CD14-positive monocyte (primary cell): ENCODE data around the gene CCM2. TPM values are rescaled to one million over a fixed set of nuclear protein-coding genes. Genes with fewer than 3 reads are reported as not detected.

ENCODE experiments used
- DNase-seq, 3 donors: peaks; one replicate each; pipeline ENCODE4 v3.0.0-alpha.2; 2011 to 2022
- H2AFZ ChIP-seq: 2 replicates; pipeline ENCODE4 v1.6.0; 2012; ENCODE audit warnings: mild to moderate bottlenecking, low read depth, low read length, inconsistent platforms; ENCODE audit not compliant: insufficient read depth, poor library complexity, severe bottlenecking
- H3K27ac ChIP-seq, 2 donors: 1 replicate in 1 of 2; 2 replicates in 1 of 2; pipeline ENCODE4 v1.5.1; 2012 to 2013; ENCODE audit warnings: low read length in 2 of 2, control low read depth in 1 of 2, inconsistent platforms in 1 of 2, low read depth in 1 of 2, mild to moderate bottlenecking in 1 of 2
- H3K27me3 ChIP-seq, 2 donors: one replicate each; pipeline versions ENCODE4 v1.6.0 to v1.6.1; 2011 to 2013; ENCODE audit warnings: low read length in 2 of 2; ENCODE audit not compliant: control insufficient read depth in 2 of 2, insufficient read depth in 2 of 2
- H3K36me3 ChIP-seq, 2 donors: replicated peaks in 1 of 2; 1 replicate in 1 of 2; 2 replicates in 1 of 2; pipeline versions ENCODE4 v1.5.1 to v1.6.1; 2012 to 2013; ENCODE audit warnings: low read length in 2 of 2, control low read depth in 1 of 2, inconsistent platforms in 1 of 2, mild to moderate bottlenecking in 1 of 2; ENCODE audit not compliant: insufficient read depth in 2 of 2, control insufficient read depth in 1 of 2
- H3K4me1 ChIP-seq, 2 donors: 1 replicate in 1 of 2; 2 replicates in 1 of 2; pipeline versions ENCODE4 v1.5.1 to v1.6.1; 2012 to 2013; ENCODE audit warnings: low read length in 2 of 2, control low read depth in 1 of 2, inconsistent platforms in 1 of 2, mild to moderate bottlenecking in 1 of 2, moderate library complexity in 1 of 2; ENCODE audit not compliant: insufficient read depth in 2 of 2, control insufficient read depth in 1 of 2
- H3K4me2 ChIP-seq: replicated peaks from 2 replicates; pipeline ENCODE3; 2012; ENCODE audit warnings: low read length, moderate library complexity, mild to moderate bottlenecking; ENCODE audit not compliant: poor library complexity, severe bottlenecking; ENCODE audit errors: extremely low read depth
- H3K4me3 ChIP-seq, 3 experiments: fragments of 200-600 bp in 1 of 3; sonication (generic) in 1 of 3; replicated peaks in 1 of 3; 1 replicate in 2 of 3; 2 replicates in 1 of 3; pipeline ENCODE4 v1.5.1; 2011 to 2013; ENCODE audit warnings: low read length in 3 of 3, mild to moderate bottlenecking in 3 of 3, control low read depth in 2 of 3, low read depth in 2 of 3, inconsistent platforms in 1 of 3, moderate library complexity in 1 of 3
- H3K79me2 ChIP-seq: 2 replicates; pipeline ENCODE4 v1.6.0; 2012; ENCODE audit warnings: mild to moderate bottlenecking, control low read depth, inconsistent platforms, low read length, moderate library complexity; ENCODE audit not compliant: insufficient read depth
- H3K9ac ChIP-seq: 2 replicates; pipeline ENCODE4 v1.6.0; 2017; ENCODE audit warnings: low read length, mild to moderate bottlenecking; ENCODE audit not compliant: insufficient read depth, poor library complexity, severe bottlenecking
- H3K9me3 ChIP-seq, 2 donors: replicated peaks in 1 of 2; 1 replicate in 1 of 2; 2 replicates in 1 of 2; pipeline versions ENCODE4 v1.5.1 to v1.6.1; 2012 to 2013; ENCODE audit warnings: low read length in 2 of 2, control low read depth in 1 of 2; ENCODE audit not compliant: control insufficient read depth in 1 of 2, insufficient read depth in 1 of 2
- H4K20me1 ChIP-seq: 2 replicates; pipeline ENCODE4 v1.6.0; 2012; ENCODE audit warnings: mild to moderate bottlenecking, low read length, control low read depth, moderate library complexity; ENCODE audit not compliant: insufficient read depth
- H3K27ac Mint-ChIP-seq, 7 donors: one replicate each; pipeline ENCODE4 v1.8.0; 2020; ENCODE audit warnings: mild to moderate bottlenecking in 7 of 7, mixed read lengths in 7 of 7, moderate library complexity in 6 of 7, inconsistent platforms in 2 of 7
- H3K27me3 Mint-ChIP-seq, 3 donors: one replicate each; pipeline ENCODE4 v1.8.0; 2021 to 2022; ENCODE audit warnings: low read depth in 3 of 3, mild to moderate bottlenecking in 3 of 3, mixed read lengths in 3 of 3, moderate library complexity in 3 of 3, inconsistent platforms in 1 of 3
- H3K36me3 Mint-ChIP-seq, 2 donors: one replicate each; pipeline ENCODE4 v1.8.0; 2020; ENCODE audit warnings: mixed read lengths in 2 of 2, inconsistent platforms in 1 of 2, mild to moderate bottlenecking in 1 of 2
- H3K4me1 Mint-ChIP-seq: one replicate; pipeline ENCODE4 v1.8.0; 2020; ENCODE audit warnings: mild to moderate bottlenecking, mixed read lengths
- H3K4me3 Mint-ChIP-seq, 2 donors: one replicate each; pipeline ENCODE4 v1.8.0; 2020; ENCODE audit warnings: mild to moderate bottlenecking in 2 of 2, mixed read lengths in 2 of 2, moderate library complexity in 1 of 2
- H3K9me3 Mint-ChIP-seq, 7 donors: one replicate each; pipeline ENCODE4 v1.8.0; 2020 to 2022; ENCODE audit warnings: mixed read lengths in 7 of 7, mild to moderate bottlenecking in 6 of 7, moderate library complexity in 6 of 7, inconsistent platforms in 2 of 7
- CTCF ChIP-seq: fragments of 200-600 bp; IDR thresholded peaks from one replicate; pipeline ENCODE4 v1.8.0; 2022; ENCODE audit warnings: antibody characterized with exemption, mild to moderate bottlenecking
- WGBS: methylation state at CpG from one replicate; pipeline ENCODE4 v1.1.5; 2013; ENCODE audit warnings: missing lambda C conversion rate; ENCODE audit not compliant: insufficient coverage; 5-methylcytosine and 5-hydroxymethylcytosine counted together
- intact Hi-C, 2 donors: fragments of 100-400 bp; cut with micrococcal nuclease; formaldehyde crosslinking; loops; one replicate each; pipeline versions ENCODE4 v1.15.0 to v1.15.1; 2023
- polyA plus RNA-seq, 3 donors: library from polyadenylated mRNA; depleted of rRNA in 1 of 3; unstranded in 2 of 3; stranded (reverse) in 1 of 3; fragments of 300-500 nt in 2 of 3; fragments of >200 nt in 1 of 3; fragmentation: Illumina TruSeq in 2 of 3; gene quantifications; 1 replicate in 2 of 3; 2 replicates in 1 of 3; pipeline ENCODE4 v1.2.3, GENCODE V29; 2012 to 2021

Gene CCM2
- polyA plus RNA-seq, 3 donors: 38.5 to 102 (median 51.4) TPM

GRCh38 chr7:45001138-45001694 is 1.2 kb downstream of the CCM2 start:
- WGBS: 55% methylated on average over 10 of the region's 10 CpGs
- peaks cover 21 to 34% of the 10 kb centered on the region in 2 donors for H3K4me1 ChIP-seq
- peaks cover 0 to 2% (median 0%) of the 10 kb centered on the region in 7 donors for H3K9me3 Mint-ChIP-seq
- TF ChIP-seq CTCF: no peak
- no peak overlapping the region for H2AFZ ChIP-seq
- peaks cover 50% of the 10 kb centered on the region for H4K20me1 ChIP-seq
- H3K79me2 ChIP-seq: peaks cover 59% of the 10 kb centered on the region
- peak overlapping the region; percentile 95 for H3K4me2 ChIP-seq
- H3K36me3 ChIP-seq: peaks cover 0 to 11% of the 10 kb centered on the region in 2 donors
- H3K36me3 Mint-ChIP-seq: peaks cover 6 to 15% of the 10 kb centered on the region in 2 donors
- peaks cover 25% of the 10 kb centered on the region for H3K4me1 Mint-ChIP-seq
- no peaks in the 10 kb centered on the region for H3K9me3 ChIP-seq
- peak overlapping the region in 4 of 7 donors; percentile 53 to 81 (median 71) for H3K27ac Mint-ChIP-seq
- peak overlapping the region in 1 of 2 donors; percentile 86 for H3K27ac ChIP-seq
- DNase-seq: no peak
- peak overlapping the region; percentile 62 to 83 (median 71) for H3K4me3 ChIP-seq
- peaks cover 0 to 1% (median 0%) of the 10 kb centered on the region in 3 donors for H3K27me3 Mint-ChIP-seq
- H3K27me3 ChIP-seq: no peaks in the 10 kb centered on the region
- H3K9ac ChIP-seq: peak overlapping the region; percentile 74
- intact Hi-C loops: loop anchor here (2.0 to 10.0 kb wide), 2 partner anchors 26 to 256 kb away; partner anchors contain the start of gene ZMIZ2 (in 1 of the 2)
- H3K4me3 Mint-ChIP-seq: peak overlapping the region; percentile 83

- no peak overlapping the region for H3K9ac ChIP-seq
- peaks cover 64% of the 10 kb centered on the region for H3K79me2 ChIP-seq
These were observed 1.8 kb downstream of the CCM2 start for GRCh38 chr7:45001826-45002225.

More at GRCh38 chr7:45001826-45002225, 1.8 kb downstream of the CCM2 start:
- Histone ChIP-seq H3K27me3 (no peaks in the 10 kb centered on the region), H2AFZ (no peak overlapping the region), H3K4me1 (peaks cover 21 to 34% of the 10 kb centered on the region in 2 donors), H3K4me2 (peak overlapping the region; percentile 95), H3K4me3 (no peak overlapping the region), H4K20me1 (peaks cover 56% of the 10 kb centered on the region), H3K27ac (no peak overlapping the region), H3K9me3 (no peaks in the 10 kb centered on the region), H3K36me3 (peaks cover 0 to 15% of the 10 kb centered on the region in 2 donors)
- Mint-ChIP-seq H3K36me3 (peaks cover 6 to 20% of the 10 kb centered on the region in 2 donors), H3K4me1 (peaks cover 25% of the 10 kb centered on the region), H3K27me3 (peaks cover 0 to 1% (median 0%) of the 10 kb centered on the region in 3 donors), H3K4me3 (no peak overlapping the region), H3K27ac (peak overlapping the region in 2 of 7 donors; percentile 20 to 30), H3K9me3 (peaks cover 0 to 2% (median 0%) of the 10 kb centered on the region in 7 donors)
- 0% methylated on average over 1 of the region's 2 CpGs for WGBS
- intact Hi-C loops: loop anchor here (2.0 to 10.0 kb wide), 2 partner anchors 25 to 257 kb away; partner anchors contain the start of gene ZMIZ2 (in 1 of the 2)
- no peak for DNase-seq
- TF ChIP-seq CTCF: no peak
